ENCODE measurements around the gene RBMS1.

GRCh38 chr2:160366474-160366873 lies 127.1 kb downstream of the RBMS1 start:
- TF ChIP-seq CTCF (IDR thresholded peaks at IDR 0.05) (no peak), EZH2 (IDR thresholded peaks at IDR 0.05; ENCODE audit: borderline replicate concordance, insufficient read depth, low read depth, low read length, poor library complexity, severe bottlenecking) (no peak)
